Sigmoid colon (tissue), 7 donors: ENCODE results near the gene POLR2M. TPM values are rescaled to one million over a fixed set of nuclear protein-coding genes. Genes with fewer than 3 reads are reported as not detected.
A peak's percentile ranks its signal among the peaks of the same experiment; 100 is the strongest.

ENCODE experiments used
- DNase-seq: peaks from one replicate; pipeline ENCODE4 v3.0.0-alpha.2; 2019
- H3K27ac ChIP-seq, 4 donors: fragments of 200-600 bp; sonication (generic); one replicate each; pipeline ENCODE4 v1.5.1; 2016 to 2019; ENCODE audit warnings: mild to moderate bottlenecking in 1 of 4
- H3K27me3 ChIP-seq, 3 donors: fragments of 200-600 bp; sonication (generic); one replicate each; pipeline ENCODE4 v1.5.1; 2019; ENCODE audit warnings: mild to moderate bottlenecking in 1 of 3
- H3K36me3 ChIP-seq, 4 donors: fragments of 200-600 bp; sonication (generic); one replicate each; pipeline ENCODE4 v1.5.1; 2016 to 2019
- H3K4me1 ChIP-seq, 4 donors: fragments of 200-600 bp; sonication (generic); one replicate each; pipeline ENCODE4 v1.5.1; 2017 to 2019
- H3K4me3 ChIP-seq, 4 donors: fragments of 200-600 bp; sonication (generic); one replicate each; pipeline ENCODE4 v1.5.1; 2017 to 2019; ENCODE audit warnings: mild to moderate bottlenecking in 2 of 4, moderate library complexity in 1 of 4
- H3K9me3 ChIP-seq, 4 donors: fragments of 200-600 bp in 3 of 4; sonication (generic) in 3 of 4; one replicate each; pipeline versions ENCODE4 v1.5.1 to v1.6.1; 2013 to 2019
- CTCF ChIP-seq, 4 experiments: fragments of 450-650 bp in 3 of 4; fragments of 200-600 bp in 1 of 4; IDR thresholded peaks; one replicate each; pipeline ENCODE4 v1.5.1; 2016 to 2019; ENCODE audit warnings: antibody characterized with exemption in 4 of 4, mild to moderate bottlenecking in 3 of 4, moderate library complexity in 2 of 4
- EP300 ChIP-seq, 4 donors: sonication (generic); formaldehyde crosslinking; IDR thresholded peaks; one replicate each; pipeline ENCODE4 v1.6.1; 2017; ENCODE audit warnings: antibody characterized with exemption in 4 of 4
- POLR2A ChIP-seq, 2 donors: fragments of 450-650 bp; IDR thresholded peaks; one replicate each; pipeline ENCODE4 v1.6.1; 2016; ENCODE audit warnings: antibody characterized with exemption in 2 of 2, mild to moderate bottlenecking in 2 of 2, moderate library complexity in 2 of 2
- POLR2AphosphoS5 ChIP-seq, 4 donors: sonication (generic); formaldehyde crosslinking; IDR thresholded peaks; one replicate each; pipeline ENCODE4 v1.6.1; 2017; ENCODE audit warnings: antibody characterized with exemption in 4 of 4
- WGBS, 2 donors: extraction: QIAGEN DNeasy Blood & Tissue Kit; methylation state at CpG; one replicate each; pipeline ENCODE4 v1.1.7; 2013; 5-methylcytosine and 5-hydroxymethylcytosine counted together
- intact Hi-C: fragments of 100-400 bp; cut with DNase I; formaldehyde crosslinking; loops from one replicate; pipeline ENCODE4 v1.15.1; 2023
- polyA plus RNA-seq, 3 donors: library from polyadenylated mRNA; stranded (reverse); fragments of 200-250 nt; gene quantifications; one replicate each; pipeline ENCODE4 v1.2.3, GENCODE V29; 2013
- total RNA-seq, 4 donors: library from RNA; depleted of rRNA; stranded (reverse); fragments of >200 nt; gene quantifications; one replicate each; pipeline ENCODE4 v1.1.0, GENCODE V29; 2016
- donor health status: healthy with polysubstance abuse.
- donor health status: Bipolar disorder and iron deficiency.
- donor health status: healthy.

The POLR2M gene
- total and polyA plus RNA-seq, 7 donors, result 42.0 to 264 (median 119) TPM

DNA sequence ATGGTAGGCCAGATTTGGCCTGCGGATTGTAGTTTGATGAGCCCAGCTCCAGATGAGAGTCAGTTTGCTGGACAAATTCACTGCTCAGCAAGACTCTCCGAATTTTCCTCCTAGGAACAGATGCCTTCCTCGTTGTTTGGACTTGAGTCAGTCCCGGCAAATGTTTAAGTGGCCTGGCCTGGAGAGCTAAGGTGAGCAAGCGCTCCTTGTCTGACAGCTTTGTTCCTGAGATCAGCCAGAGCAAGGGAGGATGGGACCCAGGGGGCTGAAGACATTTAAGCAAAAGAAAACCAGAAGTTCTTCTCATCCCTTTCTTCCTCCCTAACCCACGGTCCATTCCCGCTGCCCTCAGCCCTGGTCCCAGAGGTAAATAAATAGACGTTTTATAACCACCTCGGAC is 40.3 kb downstream of the POLR2M start:
- TF ChIP-seq POLR2A (IDR thresholded peaks at IDR 0.05), result no peak
- no peak for TF ChIP-seq CTCF (IDR thresholded peaks at IDR 0.05)
- TF ChIP-seq EP300 (IDR thresholded peaks at IDR 0.05), result no peak
- no peak for TF ChIP-seq POLR2AphosphoS5 (IDR thresholded peaks at IDR 0.05)
- DNase-seq, result no peak
- H3K4me3 ChIP-seq, result peak overlapping the region in 3 of 4 donors; percentile 28 to 36 (median 30)
- no peaks in the 10 kb centered on the region for H3K27me3 ChIP-seq
- no peaks in the 10 kb centered on the region for H3K36me3 ChIP-seq
- peak overlapping the region in 3 of 4 donors; percentile 62 to 79 (median 76) for H3K27ac ChIP-seq
- intact Hi-C loops, result no loop called here
- 83 to 87% methylated on average over 9 of the region's 9 CpGs for WGBS, 2 donors
- H3K4me1 ChIP-seq, result peaks cover 0 to 13% (median 5%) of the 10 kb centered on the region in 4 donors
- H3K9me3 ChIP-seq, result no peaks in the 10 kb centered on the region

GRCh38 chr15:57747206-57747896 is 40.8 kb downstream of the POLR2M start:
- Histone ChIP-seq H3K4me3 (peak overlapping the region in 3 of 4 donors; percentile 28 to 36 (median 30)), H3K36me3 (no peaks in the 10 kb centered on the region), H3K27ac (peak overlapping the region in 3 of 4 donors; percentile 62 to 79 (median 76)), H3K27me3 (no peaks in the 10 kb centered on the region), H3K9me3 (no peaks in the 10 kb centered on the region), H3K4me1 (peaks cover 0 to 15% (median 7%) of the 10 kb centered on the region in 4 donors)
- peak; percentile 77 for DNase-seq
- TF ChIP-seq POLR2A (IDR thresholded peaks at IDR 0.05) (no peak), POLR2AphosphoS5 (IDR thresholded peaks at IDR 0.05) (peak in 3 of 4 donors; percentile 17 to 49 (median 23)), CTCF (IDR thresholded peaks at IDR 0.05) (no peak), EP300 (IDR thresholded peaks at IDR 0.05) (no peak)
- intact Hi-C loops, result no loop called here
- WGBS, 2 donors, result 47 to 64% methylated on average over 13 of the region's 13 CpGs

DNA sequence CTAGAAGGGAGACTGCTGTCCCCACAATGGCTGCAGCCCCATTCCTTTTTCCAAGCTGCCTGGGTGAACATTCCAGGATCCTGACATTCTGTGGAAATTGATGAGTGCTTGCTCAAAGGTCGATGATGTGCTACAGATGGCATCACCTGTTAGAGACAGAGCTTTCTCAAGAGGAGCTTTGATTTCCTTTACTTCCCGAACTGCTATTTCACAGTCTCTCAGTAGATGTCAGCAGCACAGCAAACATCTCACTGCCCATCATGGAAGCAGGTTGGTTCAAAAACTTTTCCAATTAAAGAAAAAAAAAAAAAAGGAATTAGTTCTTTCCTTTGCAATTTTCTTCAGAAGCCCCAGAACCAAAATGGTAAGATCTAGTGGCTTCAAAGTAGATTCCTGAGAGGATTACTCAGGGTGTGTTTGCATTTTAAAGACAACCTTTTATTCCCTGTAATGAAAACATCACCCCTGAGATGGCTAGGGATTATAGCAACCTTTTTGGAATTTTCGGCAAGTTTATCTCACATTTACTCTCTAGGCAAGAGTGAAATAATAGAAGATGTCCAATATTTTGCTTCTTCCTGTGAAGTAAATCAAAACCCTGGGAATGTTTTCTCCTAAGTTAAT is 44.8 kb downstream of the POLR2M start:
- Histone ChIP-seq H3K4me1 (peaks cover 0 to 23% (median 13%) of the 10 kb centered on the region in 4 donors), H3K9me3 (no peaks in the 10 kb centered on the region), H3K4me3 (no peak overlapping the region), H3K27ac (peak overlapping the region in 2 of 4 donors; percentile 63 to 72), H3K36me3 (no peaks in the 10 kb centered on the region), H3K27me3 (no peaks in the 10 kb centered on the region)
- DNase-seq, result no peak
- 32 to 36% methylated on average over 3 of the region's 3 CpGs for WGBS, 2 donors
- no peak for TF ChIP-seq EP300 (IDR thresholded peaks at IDR 0.05)
- no peak for TF ChIP-seq POLR2AphosphoS5 (IDR thresholded peaks at IDR 0.05)
- peak in 3 of 4 experiments; percentile 18 to 46 (median 19) for TF ChIP-seq CTCF (IDR thresholded peaks at IDR 0.05)
- TF ChIP-seq POLR2A (IDR thresholded peaks at IDR 0.05), result no peak
- intact Hi-C loops, result loop anchor here (5.0 kb wide), 1 partner anchor 316 kb away; the partner anchor contains the start of gene ALDH1A2

GRCh38 chr15:57752436-57752835 is 45.9 kb downstream of the POLR2M start:
- no peak for DNase-seq
- H3K9me3 ChIP-seq, result no peaks in the 10 kb centered on the region
- intact Hi-C loops, result loop anchor here (2.0 to 5.0 kb wide), 2 partner anchors 108 to 315 kb away; partner anchors contain the start of gene ALDH1A2
- peak overlapping the region in 3 of 4 donors; percentile 63 to 72 (median 72) for H3K27ac ChIP-seq
- H3K4me1 ChIP-seq, result peaks cover 0 to 15% (median 11%) of the 10 kb centered on the region in 4 donors
- WGBS, 2 donors, result 76 to 83% methylated on average over 9 of the region's 9 CpGs
- H3K27me3 ChIP-seq, result no peaks in the 10 kb centered on the region
- H3K4me3 ChIP-seq, result peak overlapping the region in 1 of 4 donors; percentile 20
- TF ChIP-seq CTCF (IDR thresholded peaks at IDR 0.05) (peak in 2 of 4 experiments; percentile 24 to 30), EP300 (IDR thresholded peaks at IDR 0.05) (no peak)
- H3K36me3 ChIP-seq, result no peaks in the 10 kb centered on the region
